SK-N-SH (cell line): ENCODE results near the gene CRB2. TPM values are rescaled to one million over a fixed set of nuclear protein-coding genes. Genes with fewer than 3 reads are reported as not detected.

Source experiments
- CTCF ChIA-PET: fragments of 300-600, 350-600 bp; formaldehyde crosslinking; extraction: SDS; loops from one replicate; lab custom pipeline; 2021; lab: Yijun Ruan, JAX
- POLR2A ChIA-PET: fragments of 350-600 bp; sonication (Branson Sonifier 250); formaldehyde crosslinking; extraction: SDS; loops from one replicate; lab custom pipeline; 2020; ENCODE audit warnings: antibody characterized with exemption, inconsistent platforms; lab: Yijun Ruan, JAX
- DNase-seq: peaks from one replicate; pipeline ENCODE4 v3.0.0; 2012
- H2AFZ ChIP-seq: fragments of 200-600 bp; sonication (generic); 2 replicates; pipeline ENCODE4 v1.8.1; 2016; ENCODE audit warnings: antibody characterized with exemption, mild to moderate bottlenecking, low read depth
- H3F3A ChIP-seq: fragments of 200-600 bp; sonication (generic); replicated peaks from 2 replicates; pipeline ENCODE3; 2016; ENCODE audit warnings: antibody characterized with exemption, mild to moderate bottlenecking; ENCODE audit not compliant: insufficient read depth
- H3K27ac ChIP-seq, 2 experiments: fragments of 200-500 bp in 1 of 2; fragments of 200-600 bp in 1 of 2; sonication (Bioruptor generic) in 1 of 2; sonication (generic), shearing (Covaris generic) in 1 of 2; 2 replicates each; pipeline versions ENCODE4 v1.5.1 to v1.6.1; 2014 to 2016; ENCODE audit warnings: low read depth in 2 of 2, inconsistent platforms in 1 of 2, low read length in 1 of 2, mild to moderate bottlenecking in 1 of 2, mixed read lengths in 1 of 2
- H3K27me3 ChIP-seq: fragments of 200-600 bp; sonication (generic), shearing (Covaris generic); 2 replicates; pipeline ENCODE4 v1.6.1; 2016; ENCODE audit warnings: mixed run types; ENCODE audit not compliant: insufficient read depth
- H3K36me3 ChIP-seq, 2 experiments: fragments of 200-500 bp in 1 of 2; fragments of 200-600 bp in 1 of 2; sonication (Bioruptor generic) in 1 of 2; sonication (generic) in 1 of 2; replicated peaks in 1 of 2; 2 replicates each; pipeline versions ENCODE3 to v1.5.1; 2014 to 2016; ENCODE audit warnings: low read length in 1 of 2, mild to moderate bottlenecking in 1 of 2; ENCODE audit not compliant: insufficient read depth in 2 of 2, control insufficient read depth in 1 of 2
- H3K4me1 ChIP-seq, 2 experiments: fragments of 200-500 bp in 1 of 2; fragments of 200-600 bp in 1 of 2; sonication (Bioruptor generic) in 1 of 2; sonication (generic), shearing (Covaris generic) in 1 of 2; 2 replicates each; pipeline versions ENCODE4 v1.5.1 to v1.6.1; 2014 to 2016; ENCODE audit warnings: low read depth in 1 of 2, low read length in 1 of 2, mixed run types in 1 of 2; ENCODE audit not compliant: insufficient read depth in 2 of 2, control insufficient read depth in 1 of 2
- H3K4me2 ChIP-seq: fragments of 200-600 bp; sonication (generic), shearing (Covaris generic); 2 replicates; pipeline ENCODE4 v1.6.1; 2017; ENCODE audit warnings: mixed run types
- H3K4me3 ChIP-seq, 2 experiments: fragments of 200-500 bp in 1 of 2; fragments of 200-600 bp in 1 of 2; sonication (Bioruptor generic) in 1 of 2; sonication (generic), shearing (Covaris generic) in 1 of 2; 2 replicates each; pipeline versions ENCODE4 v1.5.1 to v1.8.1; 2014 to 2016; ENCODE audit warnings: low read depth in 2 of 2, inconsistent platforms in 1 of 2, low read length in 1 of 2, mild to moderate bottlenecking in 1 of 2, mixed read lengths in 1 of 2, moderate library complexity in 1 of 2
- H3K79me2 ChIP-seq: fragments of 200-600 bp; sonication (generic); 2 replicates; pipeline ENCODE4 v1.8.1; 2017; ENCODE audit warnings: mild to moderate bottlenecking; ENCODE audit not compliant: insufficient read depth
- H3K9ac ChIP-seq: fragments of 200-600 bp; sonication (generic); 2 replicates; pipeline ENCODE4 v1.6.1; 2017; ENCODE audit warnings: mixed run types
- H3K9me2 ChIP-seq: fragments of 200-600 bp; sonication (generic); 2 replicates; pipeline ENCODE4 v1.6.1; 2017; ENCODE audit warnings: mixed run types
- H3K9me3 ChIP-seq: fragments of 200-600 bp; sonication (generic); 2 replicates; pipeline ENCODE4 v1.6.1; 2017; ENCODE audit warnings: mixed run types, mild to moderate bottlenecking, moderate library complexity
- H4K20me1 ChIP-seq: fragments of 200-600 bp; sonication (generic); 2 replicates; pipeline ENCODE4 v1.6.1; 2017; ENCODE audit warnings: mild to moderate bottlenecking, mixed run types; ENCODE audit not compliant: insufficient read depth
- CHD2 ChIP-seq: fragments of 150-350 bp; IDR thresholded peaks from 2 replicates; pipeline ENCODE4 v1.6.1; 2018; ENCODE audit warnings: low read length; ENCODE audit not compliant: partially characterized antibody
- CTCF ChIP-seq: fragments of 200-600 bp; sonication (generic); IDR thresholded peaks from 2 replicates; pipeline ENCODE4 v1.6.1; 2017; ENCODE audit warnings: antibody characterized with exemption, mild to moderate bottlenecking, moderate library complexity
- ELF1 ChIP-seq: IDR thresholded peaks from 2 replicates; pipeline ENCODE4 v1.4.0; 2012
- EP300 ChIP-seq, 2 experiments: IDR thresholded peaks; 2 replicates each; pipeline versions ENCODE4 v1.4.0 to v1.6.1; 2012; ENCODE audit warnings: borderline replicate concordance in 1 of 2, low read depth in 1 of 2, low read length in 1 of 2
- EZH2phosphoT487 ChIP-seq: fragments of 200-600 bp; sonication (generic); IDR thresholded peaks from 2 replicates; pipeline ENCODE4 v1.6.1; 2017; ENCODE audit warnings: low read depth, mixed run types, mild to moderate bottlenecking, antibody characterized with exemption, moderate library complexity, borderline replicate concordance
- IRF3 ChIP-seq: fragments of 150-350 bp; IDR thresholded peaks from 2 replicates; pipeline ENCODE4 v1.6.1; 2016; ENCODE audit warnings: mild to moderate bottlenecking, low read depth, low read length
- MAX ChIP-seq: IDR thresholded peaks from 2 replicates; pipeline ENCODE4 v1.4.0; 2012; ENCODE audit warnings: low read depth
- MEF2A ChIP-seq: IDR thresholded peaks from 2 replicates; pipeline ENCODE4 v1.4.0; 2012; ENCODE audit warnings: low read depth, borderline replicate concordance
- NFIC ChIP-seq: IDR thresholded peaks from 2 replicates; pipeline ENCODE4 v1.4.0; 2012; ENCODE audit warnings: borderline replicate concordance
- PBX3 ChIP-seq: IDR thresholded peaks from 2 replicates; pipeline ENCODE4; 2012
- RAD21 ChIP-seq: IDR thresholded peaks from 2 replicates; pipeline ENCODE4 v1.6.1; 2012; ENCODE audit warnings: mild to moderate bottlenecking, low read length
- SIN3A ChIP-seq: IDR thresholded peaks from 2 replicates; pipeline ENCODE4 v1.6.1; 2012; ENCODE audit warnings: low read depth, mild to moderate bottlenecking, low read length, moderate library complexity, borderline replicate concordance
- SMC3 ChIP-seq: IDR thresholded peaks from 2 replicates; pipeline ENCODE4 v1.6.1; 2012; ENCODE audit warnings: low read depth, low read length, improper control_type of control experiment
- TAF1 ChIP-seq: IDR thresholded peaks from 2 replicates; pipeline ENCODE4 v1.6.1; 2012; ENCODE audit warnings: low read depth, mild to moderate bottlenecking, low read length, moderate library complexity, borderline replicate concordance
- USF1 ChIP-seq: IDR thresholded peaks from 2 replicates; pipeline ENCODE4 v1.4.0; 2012; ENCODE audit warnings: low read depth, borderline replicate concordance
- USF2 ChIP-seq: fragments of 150-350 bp; IDR thresholded peaks from 2 replicates; pipeline ENCODE4 v1.6.1; 2017; ENCODE audit warnings: antibody characterized with exemption, low read length, low read depth, borderline replicate concordance
- WGBS: methylation state at CpG from one replicate; pipeline ENCODE4 v1.1.6; 2017; ENCODE audit warnings: low lambda C conversion rate; 5-methylcytosine and 5-hydroxymethylcytosine counted together
- polyA plus RNA-seq, 3 experiments: library from polyadenylated mRNA; depleted of rRNA; stranded (reverse); fragments of >200 nt; gene quantifications; 2 replicates each; pipeline ENCODE4 v1.2.3, GENCODE V29; 2012

The CRB2 gene
- polyA plus RNA-seq, 1 of the 3 experiments (the other 2 are of a cell fraction): not detected

- Histone ChIP-seq H3K27me3 (no peaks in the 10 kb centered on the region), H3K4me2 (no peak overlapping the region), H3K27ac (no peak overlapping the region)
- POLR2A ChIA-PET: no interaction called here
- CTCF ChIA-PET: interaction anchor here (3.8 kb wide), 1 partner anchor 24 kb away, joined by 15 read pairs; no protein-coding TSS in a partner anchor
- WGBS: 88% methylated on average over 5 of the region's 5 CpGs
- TF ChIP-seq MEF2A: no peak
- no peak for TF ChIP-seq IRF3
- peak; percentile 2; the same call in 1 of the 2 replicates for TF ChIP-seq USF1
- TF ChIP-seq, all 33 proteins: peak for 1
- Histone ChIP-seq H3K79me2 (no peaks in the 10 kb centered on the region), H3K9me3 (no peaks in the 10 kb centered on the region), H3K36me3 (no peaks in the 10 kb centered on the region), H3K9ac (no peak overlapping the region), H3K9me2 (no peaks in the 10 kb centered on the region), H3K4me1 (no peaks in the 10 kb centered on the region; a peak in 1 of 4 replicates), H3K4me3 (no peak overlapping the region), H4K20me1 (no peaks in the 10 kb centered on the region), H3F3A (no peaks in the 10 kb centered on the region), H2AFZ (no peak overlapping the region)
- no peak for DNase-seq
Observed at GRCh38 chr9:123326662-123327093, 29.3 kb upstream of the CRB2 start.

- POLR2A ChIA-PET: no interaction called here
- 77% methylated on average over 7 of the region's 8 CpGs for whole genome bisulfite sequencing
- no peak for TF ChIP-seq MAX
- no peak for TF ChIP-seq CHD2
- TF ChIP-seq EP300 (IDR thresholded peaks at IDR 0.05; ENCODE audit: borderline replicate concordance in 1 of 2, low read depth in 1 of 2, low read length in 1 of 2): no peak
- TF ChIP-seq USF1: no peak
- no peak for TF ChIP-seq EZH2phosphoT487
- TF ChIP-seq USF2: no peak
- TF ChIP-seq ELF1: no peak
- no peak for TF ChIP-seq RAD21
- TF ChIP-seq CTCF: no peak
- no peak for TF ChIP-seq PBX3
- TF ChIP-seq SIN3A: no peak
- no peak for TF ChIP-seq SMC3
- TF ChIP-seq TAF1: no peak
- no peak for TF ChIP-seq NFIC
Observed at GRCh38 chr9:123327697-123328100, 28.3 kb upstream of the CRB2 start.

More at GRCh38 chr9:123327697-123328100, 28.3 kb upstream of the CRB2 start:
- H3K4me3 ChIP-seq: no peak overlapping the region
- H3K9me2 ChIP-seq: no peaks in the 10 kb centered on the region
- no peaks in the 10 kb centered on the region for H3K79me2 ChIP-seq
- no peak overlapping the region for H3K9ac ChIP-seq
- H4K20me1 ChIP-seq: no peaks in the 10 kb centered on the region
- CTCF ChIA-PET: interaction anchor here (1.1 to 3.8 kb wide), 2 partner anchors 15 to 22 kb away, joined by 3 to 15 read pairs; no protein-coding TSS in a partner anchor
- H3K4me1 ChIP-seq: peaks cover 0 to 3% of the 10 kb centered on the region in 2 experiments; a peak in 1 of 4 replicates
- DNase-seq: no peak
- H3K9me3 ChIP-seq: no peaks in the 10 kb centered on the region
- no peaks in the 10 kb centered on the region for H3K27me3 ChIP-seq
- no peaks in the 10 kb centered on the region for H3F3A ChIP-seq
- no peaks in the 10 kb centered on the region for H3K36me3 ChIP-seq
- no peak overlapping the region for H3K4me2 ChIP-seq
- no peak overlapping the region for H2AFZ ChIP-seq
- H3K27ac ChIP-seq: no peak overlapping the region
